ENCODE measurements around the gene PCNX2. TPM values are rescaled to one million over a fixed set of nuclear protein-coding genes. Genes with fewer than 3 reads are reported as not detected.

The PCNX2 gene
- total RNA-seq, 1 experiment from 2014 or later: 50.8 TPM

DNA sequence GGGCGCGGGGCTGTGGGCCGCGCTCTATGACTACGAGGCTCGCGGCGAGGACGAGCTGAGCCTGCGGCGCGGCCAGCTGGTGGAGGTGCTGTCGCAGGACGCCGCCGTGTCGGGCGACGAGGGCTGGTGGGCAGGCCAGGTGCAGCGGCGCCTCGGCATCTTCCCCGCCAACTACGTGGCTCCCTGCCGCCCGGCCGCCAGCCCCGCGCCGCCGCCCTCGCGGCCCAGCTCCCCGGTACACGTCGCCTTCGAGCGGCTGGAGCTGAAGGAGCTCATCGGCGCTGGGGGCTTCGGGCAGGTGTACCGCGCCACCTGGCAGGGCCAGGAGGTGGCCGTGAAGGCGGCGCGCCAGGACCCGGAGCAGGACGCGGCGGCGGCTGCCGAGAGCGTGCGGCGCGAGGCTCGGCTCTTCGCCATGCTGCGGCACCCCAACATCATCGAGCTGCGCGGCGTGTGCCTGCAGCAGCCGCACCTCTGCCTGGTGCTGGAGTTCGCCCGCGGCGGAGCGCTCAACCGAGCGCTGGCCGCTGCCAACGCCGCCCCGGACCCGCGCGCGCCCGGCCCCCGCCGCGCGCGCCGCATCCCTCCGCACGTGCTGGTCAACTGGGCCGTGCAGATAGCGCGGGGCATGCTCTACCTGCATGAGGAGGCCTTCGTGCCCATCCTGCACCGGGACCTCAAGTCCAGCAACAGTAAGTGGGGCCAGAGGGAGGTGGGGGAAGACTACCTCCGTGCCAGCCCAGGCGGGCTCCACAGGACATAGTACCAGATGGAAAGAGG is 32.8 kb upstream of the PCNX2 start (continued):
- TF ChIP-seq ZNF416 (CRISPR knock-in tag; IDR thresholded peaks at IDR 0.05) (no peak), NR2C2 (CRISPR knock-in tag; IDR thresholded peaks at IDR 0.05) (0 out of 2 replicates have a peak, but pooled peaks have one; percentile 4), NFATC4 (CRISPR knock-in tag; IDR thresholded peaks at IDR 0.05) (no peak), HMGA2 (CRISPR knock-in tag; IDR thresholded peaks at IDR 0.05) (no peak), CREM (CRISPR knock-in tag; IDR thresholded peaks at IDR 0.05) (peak; percentile 49), ZBTB21 (CRISPR knock-in tag; IDR thresholded peaks at IDR 0.05; ENCODE audit: borderline replicate concordance) (0 out of 2 replicates have a peak, but pooled peaks have one; percentile 63), ATF1 (CRISPR knock-in tag; IDR thresholded peaks at IDR 0.05) (peak; percentile 83), ELF4 (CRISPR knock-in tag; IDR thresholded peaks at IDR 0.05; ENCODE audit: low read depth) (0 out of 2 replicates have a peak, but pooled peaks have one; percentile 59), FOXP1 (CRISPR knock-in tag; IDR thresholded peaks at IDR 0.05; ENCODE audit: borderline replicate concordance) (peak; percentile 93), MXD4 (CRISPR knock-in tag; IDR thresholded peaks at IDR 0.05; ENCODE audit: borderline replicate concordance) (no peak), IRF2 (CRISPR knock-in tag; IDR thresholded peaks at IDR 0.05; ENCODE audit: borderline replicate concordance, low read depth) (0 out of 2 replicates have a peak, but pooled peaks have one; percentile 54), RORB (CRISPR knock-in tag; IDR thresholded peaks at IDR 0.05) (no peak), ZNF232 (CRISPR knock-in tag; IDR thresholded peaks at IDR 0.05) (peak; percentile 35; the same call in 1 of the 2 replicates), TEAD1 (CRISPR knock-in tag; IDR thresholded peaks at IDR 0.05) (no peak), ETV6 (CRISPR knock-in tag; IDR thresholded peaks at IDR 0.05) (peak; percentile 46; the same call in 1 of the 2 replicates)
- TF ChIP-seq, protein P1, sequence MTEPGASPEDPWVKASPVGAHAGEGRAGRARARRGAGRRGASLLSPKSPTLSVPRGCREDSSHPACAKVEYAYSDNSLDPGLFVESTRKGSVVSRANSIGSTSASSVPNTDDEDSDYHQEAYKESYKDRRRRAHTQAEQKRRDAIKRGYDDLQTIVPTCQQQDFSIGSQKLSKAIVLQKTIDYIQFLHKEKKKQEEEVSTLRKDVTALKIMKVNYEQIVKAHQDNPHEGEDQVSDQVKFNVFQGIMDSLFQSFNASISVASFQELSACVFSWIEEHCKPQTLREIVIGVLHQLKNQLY (CRISPR knock-in tag; IDR thresholded peaks at IDR 0.05): no peak
- TF ChIP-seq, protein P2, sequence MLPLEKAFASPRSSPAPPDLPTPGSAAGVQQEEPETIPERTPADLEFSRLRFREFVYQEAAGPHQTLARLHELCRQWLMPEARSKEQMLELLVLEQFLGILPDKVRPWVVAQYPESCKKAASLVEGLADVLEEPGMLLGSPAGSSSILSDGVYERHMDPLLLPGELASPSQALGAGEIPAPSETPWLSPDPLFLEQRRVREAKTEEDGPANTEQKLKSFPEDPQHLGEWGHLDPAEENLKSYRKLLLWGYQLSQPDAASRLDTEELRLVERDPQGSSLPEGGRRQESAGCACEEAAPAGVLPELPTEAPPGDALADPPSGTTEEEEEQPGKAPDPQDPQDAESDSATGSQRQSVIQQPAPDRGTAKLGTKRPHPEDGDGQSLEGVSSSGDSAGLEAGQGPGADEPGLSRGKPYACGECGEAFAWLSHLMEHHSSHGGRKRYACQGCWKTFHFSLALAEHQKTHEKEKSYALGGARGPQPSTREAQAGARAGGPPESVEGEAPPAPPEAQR (CRISPR knock-in tag; IDR thresholded peaks at IDR 0.05): no peak
- TF ChIP-seq, protein P3, sequence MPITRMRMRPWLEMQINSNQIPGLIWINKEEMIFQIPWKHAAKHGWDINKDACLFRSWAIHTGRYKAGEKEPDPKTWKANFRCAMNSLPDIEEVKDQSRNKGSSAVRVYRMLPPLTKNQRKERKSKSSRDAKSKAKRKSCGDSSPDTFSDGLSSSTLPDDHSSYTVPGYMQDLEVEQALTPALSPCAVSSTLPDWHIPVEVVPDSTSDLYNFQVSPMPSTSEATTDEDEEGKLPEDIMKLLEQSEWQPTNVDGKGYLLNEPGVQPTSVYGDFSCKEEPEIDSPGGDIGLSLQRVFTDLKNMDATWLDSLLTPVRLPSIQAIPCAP (CRISPR knock-in tag; IDR thresholded peaks at IDR 0.05): peak; percentile 67; the same call in 1 of the 2 replicates
- TF ChIP-seq, protein P4, sequence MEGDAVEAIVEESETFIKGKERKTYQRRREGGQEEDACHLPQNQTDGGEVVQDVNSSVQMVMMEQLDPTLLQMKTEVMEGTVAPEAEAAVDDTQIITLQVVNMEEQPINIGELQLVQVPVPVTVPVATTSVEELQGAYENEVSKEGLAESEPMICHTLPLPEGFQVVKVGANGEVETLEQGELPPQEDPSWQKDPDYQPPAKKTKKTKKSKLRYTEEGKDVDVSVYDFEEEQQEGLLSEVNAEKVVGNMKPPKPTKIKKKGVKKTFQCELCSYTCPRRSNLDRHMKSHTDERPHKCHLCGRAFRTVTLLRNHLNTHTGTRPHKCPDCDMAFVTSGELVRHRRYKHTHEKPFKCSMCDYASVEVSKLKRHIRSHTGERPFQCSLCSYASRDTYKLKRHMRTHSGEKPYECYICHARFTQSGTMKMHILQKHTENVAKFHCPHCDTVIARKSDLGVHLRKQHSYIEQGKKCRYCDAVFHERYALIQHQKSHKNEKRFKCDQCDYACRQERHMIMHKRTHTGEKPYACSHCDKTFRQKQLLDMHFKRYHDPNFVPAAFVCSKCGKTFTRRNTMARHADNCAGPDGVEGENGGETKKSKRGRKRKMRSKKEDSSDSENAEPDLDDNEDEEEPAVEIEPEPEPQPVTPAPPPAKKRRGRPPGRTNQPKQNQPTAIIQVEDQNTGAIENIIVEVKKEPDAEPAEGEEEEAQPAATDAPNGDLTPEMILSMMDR (IDR thresholded peaks at IDR 0.05): no peak
- TF ChIP-seq, protein P5, sequence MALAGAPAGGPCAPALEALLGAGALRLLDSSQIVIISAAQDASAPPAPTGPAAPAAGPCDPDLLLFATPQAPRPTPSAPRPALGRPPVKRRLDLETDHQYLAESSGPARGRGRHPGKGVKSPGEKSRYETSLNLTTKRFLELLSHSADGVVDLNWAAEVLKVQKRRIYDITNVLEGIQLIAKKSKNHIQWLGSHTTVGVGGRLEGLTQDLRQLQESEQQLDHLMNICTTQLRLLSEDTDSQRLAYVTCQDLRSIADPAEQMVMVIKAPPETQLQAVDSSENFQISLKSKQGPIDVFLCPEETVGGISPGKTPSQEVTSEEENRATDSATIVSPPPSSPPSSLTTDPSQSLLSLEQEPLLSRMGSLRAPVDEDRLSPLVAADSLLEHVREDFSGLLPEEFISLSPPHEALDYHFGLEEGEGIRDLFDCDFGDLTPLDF (CRISPR knock-in tag; IDR thresholded peaks at IDR 0.05): no peak; the same call in 1 of the 2 replicates
- TF ChIP-seq, protein P6, sequence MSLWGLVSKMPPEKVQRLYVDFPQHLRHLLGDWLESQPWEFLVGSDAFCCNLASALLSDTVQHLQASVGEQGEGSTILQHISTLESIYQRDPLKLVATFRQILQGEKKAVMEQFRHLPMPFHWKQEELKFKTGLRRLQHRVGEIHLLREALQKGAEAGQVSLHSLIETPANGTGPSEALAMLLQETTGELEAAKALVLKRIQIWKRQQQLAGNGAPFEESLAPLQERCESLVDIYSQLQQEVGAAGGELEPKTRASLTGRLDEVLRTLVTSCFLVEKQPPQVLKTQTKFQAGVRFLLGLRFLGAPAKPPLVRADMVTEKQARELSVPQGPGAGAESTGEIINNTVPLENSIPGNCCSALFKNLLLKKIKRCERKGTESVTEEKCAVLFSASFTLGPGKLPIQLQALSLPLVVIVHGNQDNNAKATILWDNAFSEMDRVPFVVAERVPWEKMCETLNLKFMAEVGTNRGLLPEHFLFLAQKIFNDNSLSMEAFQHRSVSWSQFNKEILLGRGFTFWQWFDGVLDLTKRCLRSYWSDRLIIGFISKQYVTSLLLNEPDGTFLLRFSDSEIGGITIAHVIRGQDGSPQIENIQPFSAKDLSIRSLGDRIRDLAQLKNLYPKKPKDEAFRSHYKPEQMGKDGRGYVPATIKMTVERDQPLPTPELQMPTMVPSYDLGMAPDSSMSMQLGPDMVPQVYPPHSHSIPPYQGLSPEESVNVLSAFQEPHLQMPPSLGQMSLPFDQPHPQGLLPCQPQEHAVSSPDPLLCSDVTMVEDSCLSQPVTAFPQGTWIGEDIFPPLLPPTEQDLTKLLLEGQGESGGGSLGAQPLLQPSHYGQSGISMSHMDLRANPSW (CRISPR knock-in tag; conservative IDR thresholded peaks at IDR 0.05; ENCODE audit: low read depth): peak; percentile 89; the same call in 1 of the 2 replicates
- TF ChIP-seq, protein P7, sequence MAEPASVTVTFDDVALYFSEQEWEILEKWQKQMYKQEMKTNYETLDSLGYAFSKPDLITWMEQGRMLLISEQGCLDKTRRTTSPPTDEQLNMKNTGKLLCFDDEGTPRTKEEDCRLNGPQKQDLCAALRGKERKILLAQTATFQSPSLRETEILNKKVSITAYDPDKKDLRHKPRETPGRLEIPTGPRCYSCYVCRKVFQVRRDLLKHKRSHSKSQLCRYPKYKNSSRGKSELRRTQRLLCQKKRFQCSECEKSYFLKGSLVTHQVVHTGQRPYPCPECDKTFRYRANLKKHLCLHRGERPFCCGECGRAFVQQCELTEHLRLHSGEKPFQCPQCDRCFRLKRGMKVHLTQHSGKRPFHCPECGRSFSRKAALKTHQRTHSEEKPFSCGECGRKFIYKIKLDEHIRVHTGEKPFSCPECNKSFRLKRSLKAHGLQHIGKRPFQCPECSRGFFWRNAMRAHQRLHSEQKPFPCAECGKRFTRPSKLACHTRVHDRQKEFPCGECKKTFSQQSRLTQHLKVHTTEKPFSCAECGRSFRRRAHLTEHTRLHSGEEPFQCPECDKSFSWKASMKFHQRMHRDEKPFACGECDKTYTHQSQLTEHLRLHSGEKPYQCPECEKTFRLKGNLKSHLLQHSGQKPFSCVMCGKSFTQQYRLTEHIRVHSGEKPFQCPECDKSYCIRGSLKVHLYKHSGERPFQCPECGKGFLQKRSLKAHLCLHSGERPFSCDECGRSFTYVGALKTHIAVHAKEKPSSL (CRISPR knock-in tag; conservative IDR thresholded peaks at IDR 0.05): no peak
- TF ChIP-seq, protein P8, sequence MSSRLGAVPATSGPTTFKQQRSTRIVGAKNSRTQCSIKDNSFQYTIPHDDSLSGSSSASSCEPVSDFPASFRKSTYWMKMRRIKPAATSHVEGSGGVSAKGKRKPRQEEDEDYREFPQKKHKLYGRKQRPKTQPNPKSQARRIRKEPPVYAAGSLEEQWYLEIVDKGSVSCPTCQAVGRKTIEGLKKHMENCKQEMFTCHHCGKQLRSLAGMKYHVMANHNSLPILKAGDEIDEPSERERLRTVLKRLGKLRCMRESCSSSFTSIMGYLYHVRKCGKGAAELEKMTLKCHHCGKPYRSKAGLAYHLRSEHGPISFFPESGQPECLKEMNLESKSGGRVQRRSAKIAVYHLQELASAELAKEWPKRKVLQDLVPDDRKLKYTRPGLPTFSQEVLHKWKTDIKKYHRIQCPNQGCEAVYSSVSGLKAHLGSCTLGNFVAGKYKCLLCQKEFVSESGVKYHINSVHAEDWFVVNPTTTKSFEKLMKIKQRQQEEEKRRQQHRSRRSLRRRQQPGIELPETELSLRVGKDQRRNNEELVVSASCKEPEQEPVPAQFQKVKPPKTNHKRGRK (CRISPR knock-in tag; IDR thresholded peaks at IDR 0.05; ENCODE audit: borderline replicate concordance): no peak
- TF ChIP-seq, protein P9, sequence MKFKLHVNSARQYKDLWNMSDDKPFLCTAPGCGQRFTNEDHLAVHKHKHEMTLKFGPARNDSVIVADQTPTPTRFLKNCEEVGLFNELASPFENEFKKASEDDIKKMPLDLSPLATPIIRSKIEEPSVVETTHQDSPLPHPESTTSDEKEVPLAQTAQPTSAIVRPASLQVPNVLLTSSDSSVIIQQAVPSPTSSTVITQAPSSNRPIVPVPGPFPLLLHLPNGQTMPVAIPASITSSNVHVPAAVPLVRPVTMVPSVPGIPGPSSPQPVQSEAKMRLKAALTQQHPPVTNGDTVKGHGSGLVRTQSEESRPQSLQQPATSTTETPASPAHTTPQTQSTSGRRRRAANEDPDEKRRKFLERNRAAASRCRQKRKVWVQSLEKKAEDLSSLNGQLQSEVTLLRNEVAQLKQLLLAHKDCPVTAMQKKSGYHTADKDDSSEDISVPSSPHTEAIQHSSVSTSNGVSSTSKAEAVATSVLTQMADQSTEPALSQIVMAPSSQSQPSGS (CRISPR knock-in tag; IDR thresholded peaks at IDR 0.05; ENCODE audit: borderline replicate concordance, low read depth): no peak

Measured in WTC11 (cell line).